Fibroblast of skin of left biceps (primary cell): ENCODE data around the gene CD27.
"Not testable (repeated sequence)": the region's sequence is repeated elsewhere in the genome, so short reads cannot be mapped to it uniquely, and the experiment has no call there.

Experiments
- DNase-seq, 2 experiments: peaks; one replicate each; pipeline ENCODE4 v3.0.0-alpha.2; 2013; ENCODE audit warnings: low read depth in 2 of 2

The CD27 gene

DNA sequence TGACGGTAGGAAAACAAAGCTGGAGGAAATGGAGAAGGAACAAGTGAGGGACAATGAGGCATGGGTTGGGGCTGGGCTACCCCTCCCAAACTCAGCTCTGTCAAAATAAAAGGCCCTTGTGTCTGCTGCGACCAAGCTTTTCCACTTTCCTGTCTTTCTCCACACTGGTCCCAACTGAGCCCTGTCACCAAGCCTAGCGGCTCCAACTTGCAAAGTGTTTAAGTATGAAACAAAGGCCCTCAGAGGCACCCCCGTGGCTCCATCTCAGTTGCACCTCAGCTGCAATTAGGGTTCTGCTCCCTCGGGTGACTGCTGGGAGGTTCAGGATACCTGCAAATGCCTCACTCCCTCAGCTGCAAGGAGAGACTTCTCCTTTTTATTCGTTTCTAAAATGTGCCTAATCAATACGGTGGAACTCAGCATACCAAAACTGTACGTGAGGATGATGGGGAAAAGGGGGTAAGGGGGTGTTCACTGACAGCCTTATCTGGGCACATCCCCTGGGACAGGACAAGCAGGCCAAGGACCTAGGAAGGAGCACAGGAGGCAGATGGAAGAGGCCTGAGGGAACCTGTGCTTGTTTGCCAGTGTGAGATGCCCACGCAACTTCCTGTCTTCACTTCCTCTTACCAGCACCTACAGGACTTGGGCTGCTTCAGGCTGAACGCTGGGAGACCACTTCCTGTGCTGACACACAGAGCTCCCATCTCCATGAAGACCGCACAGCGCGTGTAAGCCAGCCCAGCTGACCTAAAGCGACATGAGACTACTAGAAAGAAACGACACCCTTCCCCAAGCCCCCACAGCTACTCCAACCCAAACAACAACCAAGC is 16.9 kb downstream of the CD27 start:
- DNase-seq = no peak

DNA sequence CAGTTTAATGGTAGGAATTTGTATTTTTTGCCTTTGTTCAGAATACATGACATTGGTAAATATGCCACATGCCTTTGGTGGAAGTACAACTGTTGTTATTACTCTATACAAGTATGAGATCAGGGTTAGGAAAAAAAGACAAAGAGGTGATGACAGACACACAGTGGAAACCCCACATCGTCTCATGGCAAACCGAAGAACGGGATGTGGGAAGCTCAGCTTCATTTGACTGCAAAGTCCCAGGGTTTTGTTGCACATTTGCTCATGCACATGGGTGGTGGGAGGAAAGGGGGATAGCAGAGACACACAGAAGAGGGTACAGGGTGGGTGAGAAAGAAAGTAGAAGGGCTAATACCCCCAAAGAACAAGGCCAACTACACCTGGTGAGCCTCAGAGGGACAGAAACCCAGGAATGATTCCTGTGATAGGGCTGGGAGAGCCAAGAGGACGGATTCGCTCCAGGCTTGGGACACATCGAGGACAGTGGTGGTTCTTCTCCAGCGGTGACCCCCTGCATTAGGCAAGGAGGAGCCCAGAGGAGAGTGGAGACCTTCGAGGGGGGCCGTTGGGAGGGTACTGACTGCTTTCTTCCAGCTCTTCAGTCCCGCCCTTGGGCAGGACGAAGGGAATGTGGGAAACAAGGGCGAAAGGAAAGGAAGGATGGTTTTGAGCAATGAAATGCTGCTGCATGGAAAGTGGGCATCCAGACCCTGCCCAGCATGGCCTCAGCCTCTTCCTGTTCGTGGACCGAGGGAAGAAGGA is 17.7 kb downstream of the CD27 start:
- no peak for DNase-seq

DNA sequence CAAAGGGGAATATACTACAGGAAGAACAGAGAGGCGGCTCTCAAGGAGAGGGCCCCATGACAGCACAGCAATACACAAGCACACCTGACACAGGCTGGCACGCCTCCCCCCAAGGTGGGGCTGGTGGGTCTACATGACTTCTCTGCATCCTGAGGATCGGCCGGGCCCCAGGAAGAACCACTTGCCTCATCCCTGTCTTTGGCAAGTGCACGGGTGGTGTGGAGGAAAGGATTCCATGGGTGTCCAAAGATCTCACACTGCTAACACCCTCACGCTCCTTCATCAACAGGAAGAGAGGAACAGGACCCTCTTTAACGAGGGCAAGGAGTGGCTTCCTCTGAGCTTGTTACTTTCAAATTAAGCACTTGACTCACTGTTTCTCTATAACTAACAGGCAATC is 18.5 kb downstream of the CD27 start:
- no peak for DNase-seq

DNA sequence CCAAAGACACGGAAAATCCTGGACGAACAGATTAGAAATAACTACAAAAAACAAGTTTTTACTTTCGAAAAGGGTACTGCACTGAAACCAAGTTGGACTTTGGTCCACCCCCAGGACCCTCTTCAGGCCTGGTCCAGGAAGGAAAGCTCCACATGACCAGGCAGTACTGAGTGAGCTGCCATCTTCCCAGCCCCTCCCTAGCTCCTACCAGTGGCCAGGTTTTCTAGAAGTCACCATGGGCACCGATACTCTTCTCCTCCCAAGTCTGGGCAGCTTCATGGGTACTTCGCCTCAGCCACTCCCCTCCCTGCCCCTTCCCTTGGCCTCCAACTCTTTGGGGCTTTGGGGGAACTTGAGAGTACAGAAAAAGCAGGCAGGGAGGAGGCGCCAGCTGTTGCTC is 19.1 kb downstream of the CD27 start:
- DNase-seq = no peak

DNA sequence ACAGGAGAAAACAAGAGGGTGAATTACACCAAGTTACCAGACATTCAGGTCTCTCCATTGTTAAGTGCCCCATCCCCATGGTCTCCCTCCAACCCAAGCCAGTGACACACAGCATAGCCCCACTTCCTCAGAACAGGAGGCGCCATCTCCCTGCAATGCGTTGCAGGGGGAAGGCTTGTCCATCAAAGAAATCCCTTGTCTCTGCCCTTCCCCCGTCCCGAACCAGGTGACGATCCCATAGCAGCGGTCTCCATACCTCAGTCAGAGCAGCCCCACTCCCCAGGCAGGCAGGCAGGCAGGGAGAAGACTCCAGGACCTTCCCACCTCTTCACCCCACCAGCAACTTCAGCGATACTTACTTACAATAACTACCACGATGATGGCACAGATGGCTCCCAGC is 19.8 kb downstream of the CD27 start:
- DNase-seq = no peak

DNA sequence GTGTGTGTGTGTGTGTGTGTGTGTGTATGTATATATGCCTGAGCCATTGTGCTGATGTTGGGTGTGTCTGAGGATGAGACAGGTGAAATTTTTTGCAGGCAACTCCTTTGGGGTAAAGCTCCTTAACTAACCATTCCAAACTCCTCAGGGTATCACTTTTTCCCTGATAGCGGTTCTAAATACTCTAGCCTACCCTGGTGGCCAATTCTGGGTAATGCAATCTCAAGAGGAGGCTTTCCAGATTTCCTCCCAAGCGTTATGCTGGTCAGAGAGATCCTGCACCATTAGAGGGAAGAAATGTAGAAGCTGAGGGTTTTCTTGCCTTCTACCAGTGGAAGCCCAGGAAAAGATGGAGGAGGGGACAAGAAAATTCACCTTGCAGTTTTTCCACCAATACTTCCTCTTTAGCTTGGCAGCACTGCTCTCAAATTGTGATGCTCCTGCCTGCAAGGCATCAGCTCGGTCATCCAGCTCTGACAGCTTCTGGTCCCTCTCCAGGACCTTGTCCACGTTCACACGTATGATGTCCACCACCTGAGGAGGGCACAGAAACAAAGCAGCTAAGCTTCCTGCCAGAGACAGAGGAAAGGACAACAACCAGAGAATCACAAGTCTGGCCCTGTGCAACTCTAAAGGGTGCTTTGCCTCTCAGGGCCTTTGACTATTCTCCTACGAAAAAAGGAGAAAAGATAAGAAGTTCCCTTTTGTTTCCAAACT is 20.9 kb downstream of the CD27 start:
- DNase-seq = peak in 1 of 2 experiments; percentile 30

DNA sequence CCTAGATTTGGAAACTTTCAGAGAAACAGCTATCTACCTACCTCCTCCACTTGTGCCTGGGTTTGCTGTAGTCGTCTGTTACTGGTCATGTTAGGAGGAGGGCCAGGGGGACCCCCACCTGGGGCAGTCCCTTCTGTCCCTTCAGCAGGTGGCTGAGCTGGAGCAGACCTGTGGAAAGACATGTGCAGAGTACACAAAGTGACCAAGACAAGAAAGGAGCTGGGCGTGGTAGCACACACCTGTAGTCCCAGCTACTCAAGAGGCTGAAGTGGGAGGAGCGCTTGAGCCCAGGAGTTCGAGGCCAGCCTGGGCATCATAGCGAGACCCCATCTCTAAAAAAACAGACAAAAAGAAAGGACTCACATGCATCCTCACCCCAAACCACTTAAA is 21.4 kb downstream of the CD27 start:
- DNase-seq = no peak

DNA sequence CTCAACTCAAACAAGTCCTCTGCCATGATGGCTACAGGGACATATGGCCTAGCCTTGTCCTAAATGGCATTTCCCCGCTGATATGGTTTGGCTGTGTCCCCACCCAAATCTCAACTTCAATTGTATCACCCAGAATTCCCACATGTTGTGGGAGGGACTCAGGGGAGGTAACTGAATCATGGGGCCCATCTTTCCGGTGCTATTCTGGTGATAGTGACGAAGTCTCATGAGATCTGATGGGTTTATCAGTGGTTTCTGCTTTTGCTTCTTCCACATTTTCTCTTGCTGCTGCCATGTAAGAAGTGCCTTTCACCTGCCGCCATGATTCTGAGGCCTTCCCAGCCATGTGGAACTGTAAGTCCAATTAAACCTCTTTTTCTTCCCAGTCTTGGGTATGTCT is 22.0 kb downstream of the CD27 start:
- not testable (repeated sequence) for DNase-seq

DNA sequence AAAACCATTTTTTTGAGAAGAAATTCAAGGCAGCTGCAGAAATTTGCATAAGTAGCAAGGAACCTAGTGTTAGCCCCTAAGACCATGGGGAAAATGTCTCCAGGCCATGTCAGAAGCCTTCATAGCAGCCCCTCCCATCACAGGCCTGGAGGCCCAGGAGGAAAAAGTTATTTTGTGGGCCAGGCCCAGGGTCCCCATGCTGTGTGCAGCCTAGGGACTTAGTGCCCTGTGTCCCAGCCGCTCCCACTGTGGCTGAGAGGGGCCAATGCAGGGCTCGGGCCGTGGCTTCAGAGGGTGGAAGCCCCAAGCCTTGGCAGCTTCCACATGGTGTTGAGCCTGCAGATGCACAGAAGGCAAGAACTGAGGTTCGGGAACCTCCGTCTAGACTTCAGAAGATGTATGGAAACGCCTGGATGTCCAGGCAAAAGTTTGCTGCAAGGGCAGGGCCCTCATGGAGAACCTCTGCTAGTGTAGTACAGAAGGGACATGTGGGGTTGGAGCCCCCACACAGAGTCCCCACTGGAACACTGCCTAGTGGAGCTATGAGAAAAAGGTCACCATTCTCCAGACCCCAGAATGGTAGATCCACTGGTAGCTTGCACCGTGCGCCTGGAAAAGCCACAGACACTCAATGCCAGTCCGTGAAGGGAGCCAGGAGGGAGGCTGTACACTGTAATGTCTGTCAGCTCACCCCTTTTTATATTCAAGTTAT is 23.0 kb downstream of the CD27 start:
- not testable (repeated sequence) for DNase-seq

DNA sequence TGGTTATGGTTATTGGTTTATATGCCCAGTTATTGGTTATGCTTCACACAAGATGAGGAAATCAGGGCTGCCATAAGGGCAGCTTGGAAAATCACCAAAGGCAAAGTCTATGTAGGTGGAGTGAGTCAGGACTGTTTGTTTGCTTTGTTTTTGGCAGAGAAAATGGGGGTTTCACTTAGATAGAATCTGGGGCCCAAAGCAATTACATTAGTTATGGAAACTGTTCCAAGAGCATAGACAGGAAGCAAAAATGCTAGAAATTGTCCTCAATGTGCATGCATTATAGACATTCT is 23.5 kb downstream of the CD27 start:
- DNase-seq = no peak

DNA sequence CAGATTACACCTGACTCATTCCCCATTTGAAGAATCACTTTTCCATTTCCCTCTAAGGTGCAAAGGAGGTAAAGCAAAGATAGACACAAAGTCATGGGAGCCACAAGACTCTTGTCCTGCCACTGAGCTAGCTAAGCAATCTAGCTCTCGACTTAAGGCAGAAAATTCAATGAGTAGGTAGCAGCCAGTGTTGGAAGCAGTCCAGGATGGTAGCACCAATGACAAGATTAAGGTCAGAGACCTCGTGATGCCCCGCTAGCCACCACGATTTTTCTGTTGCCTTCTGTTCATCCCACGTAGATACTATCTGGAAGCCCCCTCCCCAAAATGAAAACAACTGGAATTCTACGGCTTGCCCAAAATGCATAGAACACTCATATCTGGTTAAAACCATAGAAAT is 24.3 kb downstream of the CD27 start:
- DNase-seq = no peak

DNA sequence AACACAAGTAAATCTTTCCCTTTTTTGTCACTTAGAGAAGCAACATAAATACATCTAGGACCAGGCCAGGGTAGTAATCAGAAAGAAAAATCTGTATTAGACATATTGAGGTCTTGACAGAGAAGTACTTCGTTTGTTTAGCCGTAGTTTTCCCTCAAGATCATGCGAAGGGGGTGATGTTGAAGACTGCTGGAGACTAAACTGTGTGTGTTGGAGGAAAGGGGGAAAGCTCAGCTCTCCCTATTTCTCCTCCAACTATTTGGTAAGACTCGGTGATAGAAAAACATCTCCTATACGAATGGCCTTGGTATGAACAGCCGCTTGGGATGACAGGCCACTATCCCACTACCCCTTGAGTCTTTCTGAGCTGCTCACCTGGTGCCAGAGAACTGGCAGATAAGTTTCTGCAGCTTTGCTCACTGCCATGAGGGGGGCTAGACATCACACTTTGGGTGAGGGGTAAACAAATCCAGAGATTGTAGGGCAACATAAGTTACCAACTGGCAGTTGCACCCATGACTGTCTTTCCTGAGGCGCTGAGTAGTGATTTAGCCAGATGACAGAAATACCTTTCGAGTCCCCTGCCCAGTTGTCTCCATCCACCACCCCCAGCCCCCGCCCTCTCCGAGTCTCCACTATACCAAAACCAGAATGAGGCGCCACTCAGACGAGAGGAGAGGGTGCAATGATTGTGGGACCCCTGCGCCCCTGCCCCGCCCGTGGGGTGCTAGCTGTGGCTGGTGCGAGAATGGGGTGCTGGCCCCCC is 25.0 kb downstream of the CD27 start:
- no peak for DNase-seq

DNA sequence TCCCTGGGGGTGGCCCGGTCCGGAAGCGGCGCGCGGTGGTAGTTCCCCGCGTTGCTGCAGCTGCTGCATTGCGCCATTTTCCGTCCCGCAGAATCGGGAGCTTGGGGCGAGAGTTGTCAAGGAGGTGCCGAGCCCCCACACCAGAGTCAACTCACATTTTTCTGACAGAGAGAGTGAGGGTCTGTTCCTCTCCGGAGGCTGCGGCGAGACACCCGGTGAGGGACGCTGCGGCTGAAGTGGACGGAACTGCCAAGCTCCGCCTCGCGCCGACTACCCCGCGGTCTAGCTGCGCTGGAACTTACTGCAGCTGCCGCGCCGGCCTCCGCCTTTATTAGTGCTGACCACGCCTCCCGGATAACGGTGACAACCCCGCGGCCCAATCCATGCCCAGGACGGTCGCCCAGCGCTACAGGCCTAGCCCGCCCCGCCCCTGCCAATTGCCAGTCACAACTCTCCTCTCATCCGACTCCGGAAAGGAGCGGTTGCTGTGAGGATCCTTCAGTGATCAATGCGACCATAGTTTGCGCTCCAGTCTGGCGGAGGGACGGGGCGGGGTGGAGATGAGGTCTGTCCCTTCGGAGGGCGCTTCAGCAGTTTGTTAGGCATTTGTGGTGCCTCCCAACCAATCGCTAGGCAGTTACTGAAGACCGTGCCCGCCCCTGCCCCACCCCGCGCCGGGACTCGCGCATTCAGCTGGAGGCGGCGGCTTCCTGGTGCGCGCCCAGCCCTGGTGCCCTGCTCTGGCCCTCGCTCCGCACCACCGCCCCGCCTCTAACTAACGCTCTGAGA is 25.8 kb downstream of the CD27 start, which contains the start of gene VAMP1:
VAMP1 (minus strand) TSS at position 303 of the 789 bp plus-strand sequence; CDS start at position 157, 146 bp downstream.
- peak; percentile 92 to 94 for DNase-seq

DNA sequence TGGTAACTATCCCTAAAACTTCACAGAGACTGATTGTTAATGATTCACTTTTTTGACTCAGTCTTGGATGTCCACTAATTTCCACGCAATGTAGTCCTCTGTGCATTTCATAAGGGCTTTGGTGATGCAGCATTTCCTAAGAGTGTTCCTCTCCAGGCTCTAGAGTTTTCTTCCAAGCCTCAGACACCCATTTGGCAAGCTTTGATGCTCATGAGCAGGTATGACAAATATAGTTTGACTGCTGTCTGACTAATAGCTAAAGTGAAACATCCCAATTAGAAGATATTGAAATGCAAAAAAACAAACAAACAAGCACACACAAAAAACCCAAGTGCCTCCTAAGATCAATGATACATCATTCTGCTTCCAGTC is 27.2 kb downstream of the CD27 start:
- DNase-seq = no peak

DNA sequence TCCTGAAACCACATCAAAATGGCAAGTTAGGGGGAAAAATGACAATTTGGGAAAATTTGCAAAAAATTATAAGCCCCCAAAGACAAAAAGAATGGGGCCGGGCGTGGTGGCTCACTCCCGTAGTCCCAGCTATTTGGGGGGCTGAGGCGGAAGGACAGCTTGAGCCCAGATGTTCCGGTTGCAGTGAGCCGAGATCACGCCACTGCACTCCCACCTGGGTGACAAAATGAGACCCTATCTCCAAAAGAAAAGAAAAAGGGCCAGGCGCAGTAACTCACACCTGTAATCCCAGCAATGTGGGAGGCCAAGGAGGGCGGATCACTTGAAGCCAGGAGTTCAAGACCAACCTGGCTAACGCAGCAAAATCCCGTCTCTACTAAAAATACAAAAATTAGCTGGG is 27.7 kb downstream of the CD27 start:
- DNase-seq = no peak

DNA sequence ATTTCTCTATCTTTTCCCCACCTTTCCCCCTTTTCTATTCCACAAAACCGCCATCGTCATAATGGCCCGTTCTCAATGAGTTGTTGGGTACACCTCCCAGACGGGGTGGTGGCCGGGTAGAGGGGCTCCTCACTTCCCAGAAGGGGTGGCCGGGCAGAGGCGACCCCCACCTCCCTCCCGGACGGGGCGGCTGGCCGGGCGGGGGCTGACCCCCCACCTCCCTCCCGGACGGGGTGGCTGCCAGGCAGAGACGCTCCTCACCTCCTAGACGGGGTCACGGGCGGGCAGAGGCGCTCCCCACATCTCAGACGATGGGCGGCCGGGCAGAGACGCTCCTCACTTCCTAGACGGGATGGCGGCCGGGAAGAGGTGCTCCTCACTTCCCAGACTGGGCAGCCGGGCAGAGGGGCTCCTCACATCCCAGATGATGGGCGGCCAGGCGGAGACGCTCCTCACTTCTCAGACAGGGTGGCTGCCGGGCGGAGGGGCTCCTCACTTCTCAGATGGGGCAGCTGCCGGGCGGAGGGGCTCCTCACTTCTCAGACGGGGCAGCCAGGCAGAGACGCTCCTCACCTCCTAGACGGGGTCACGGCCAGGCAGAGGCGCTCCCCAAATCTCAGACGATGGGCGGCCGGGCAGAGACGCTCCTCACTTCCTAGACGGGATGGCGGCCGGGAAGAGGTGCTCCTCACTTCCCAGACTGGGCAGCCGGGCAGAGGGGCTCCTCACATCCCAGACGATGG is 30.6 kb downstream of the CD27 start:
- DNase-seq = not testable (repeated sequence)

DNA sequence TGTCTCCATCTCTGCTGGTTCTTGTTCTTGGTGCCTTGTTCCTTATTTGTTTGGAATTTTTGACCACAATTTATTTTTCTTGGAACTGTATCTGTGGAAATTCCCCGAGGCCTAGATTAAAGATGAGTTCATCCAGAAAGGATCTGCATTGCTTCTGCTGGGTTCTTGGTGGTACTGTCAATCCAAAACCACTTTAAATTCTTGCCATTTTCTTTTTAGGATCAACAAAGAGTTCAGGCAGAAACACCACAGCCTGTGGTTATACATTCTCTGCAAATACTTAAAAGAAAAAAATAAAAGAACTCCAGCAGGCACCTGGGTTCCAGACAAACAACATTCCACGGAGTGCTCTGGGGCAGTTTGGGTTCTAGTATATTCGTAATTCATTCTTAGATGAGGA is 31.7 kb downstream of the CD27 start:
- DNase-seq = peak in 1 of 2 experiments; percentile 33

DNA sequence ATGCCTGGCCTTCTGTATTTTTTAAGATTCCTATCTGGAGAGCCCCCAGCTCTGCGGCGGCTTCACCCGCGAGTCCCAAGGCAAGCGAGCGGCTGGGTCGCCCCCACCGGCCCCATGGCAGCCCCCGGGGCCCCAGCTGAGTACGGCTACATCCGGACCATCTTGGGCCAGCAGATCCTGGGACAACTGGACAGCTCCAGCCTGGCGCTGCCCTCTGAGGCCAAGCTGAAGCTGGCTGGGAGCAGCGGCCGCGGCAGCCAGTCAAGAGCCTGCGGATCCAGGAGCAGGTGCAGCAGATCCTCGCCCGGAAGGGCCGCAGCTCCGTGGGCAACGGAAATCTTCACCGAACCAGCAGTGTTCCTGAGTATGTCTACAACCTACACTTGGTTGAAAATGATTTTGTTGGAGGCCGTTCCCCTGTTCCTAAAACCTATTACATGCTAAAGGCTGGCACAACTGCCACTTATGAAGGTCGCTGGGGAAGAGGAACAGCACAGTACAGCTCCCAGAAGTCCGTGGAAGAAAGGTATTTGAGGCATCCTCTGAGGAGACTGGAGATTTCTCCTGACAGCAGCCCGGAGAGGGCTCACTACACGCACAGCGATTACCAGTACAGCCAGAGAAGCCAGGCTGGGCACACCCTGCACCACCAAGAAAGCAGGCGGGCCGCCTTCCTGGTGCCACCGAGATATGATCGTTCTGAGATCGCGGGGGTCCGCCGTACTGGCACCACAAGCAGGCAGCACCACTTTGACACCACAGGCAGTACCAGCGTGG is 33.0 kb downstream of the CD27 start:
- DNase-seq = not testable (repeated sequence)

DNA sequence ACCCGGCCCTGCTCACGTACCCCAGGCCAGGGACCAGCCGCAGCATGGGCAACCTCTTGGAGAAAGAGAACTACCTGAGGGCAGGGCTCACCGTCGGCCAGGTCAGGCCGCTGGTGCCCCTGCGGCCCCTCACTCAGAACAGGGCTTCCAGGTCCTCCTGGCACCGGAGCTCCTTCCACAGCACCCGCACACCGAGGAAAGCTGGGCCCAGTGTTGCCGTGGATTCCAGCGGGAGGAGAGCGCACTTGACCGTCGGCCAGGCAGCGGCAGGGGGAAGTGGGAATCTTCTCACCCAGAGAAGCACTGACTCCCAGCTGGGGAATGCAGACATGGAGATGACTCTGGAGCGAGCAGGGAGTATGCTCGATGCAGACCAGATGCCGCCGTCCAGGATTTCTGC is 33.7 kb downstream of the CD27 start:
- DNase-seq = peak; percentile 25 to 32
